MM.1S (cell line): ENCODE results near the gene GRIK2.

Experiments
- DNase-seq: peaks from one replicate; pipeline ENCODE4 v3.0.0-alpha.2; 2015
- H2AFZ ChIP-seq: fragments of 300-600 bp; sonication (generic); 2 replicates; pipeline ENCODE4 v1.6.0; 2016; ENCODE audit warnings: antibody characterized with exemption, low read length
- H3F3A ChIP-seq: fragments of 300-600 bp; sonication (generic); 2 replicates; pipeline ENCODE4 v1.6.1; 2016; ENCODE audit warnings: mild to moderate bottlenecking, antibody characterized with exemption, low read length, moderate library complexity, mixed read lengths; ENCODE audit not compliant: insufficient read depth
- H3K27ac ChIP-seq: fragments of 300-600 bp; sonication (generic); 2 replicates; pipeline ENCODE4 v1.5.1; 2016; ENCODE audit warnings: mild to moderate bottlenecking, low read length
- H3K27me3 ChIP-seq: fragments of 300-600 bp; sonication (generic); replicated peaks from 2 replicates; pipeline ENCODE4 v1.6.0; 2016; ENCODE audit warnings: low read length; ENCODE audit not compliant: insufficient read depth
- H3K36me3 ChIP-seq: fragments of 300-600 bp; sonication (generic); replicated peaks from 2 replicates; pipeline ENCODE4 v1.6.1; 2016; ENCODE audit warnings: mild to moderate bottlenecking, low read length, mixed read lengths; ENCODE audit not compliant: insufficient read depth
- H3K4me1 ChIP-seq: fragments of 300-600 bp; sonication (generic); 2 replicates; pipeline ENCODE4 v1.6.1; 2016; ENCODE audit warnings: low read length, mixed read lengths
- H3K4me2 ChIP-seq: fragments of 300-600 bp; sonication (generic); 2 replicates; pipeline ENCODE4 v1.6.0; 2016; ENCODE audit warnings: low read depth, low read length
- H3K4me3 ChIP-seq: fragments of 300-600 bp; sonication (generic); 2 replicates; pipeline ENCODE4 v1.5.1; 2016; ENCODE audit warnings: low read length, mixed read lengths
- H3K79me2 ChIP-seq: fragments of 300-600 bp; sonication (generic); 2 replicates; pipeline ENCODE4 v1.6.1; 2016; ENCODE audit warnings: mixed run types, low read length, mixed read lengths
- H3K9ac ChIP-seq: fragments of 300-600 bp; sonication (generic); 2 replicates; pipeline ENCODE4 v1.6.1; 2016; ENCODE audit warnings: low read length, mixed read lengths
- H3K9me2 ChIP-seq: fragments of 300-600 bp; sonication (generic); replicated peaks from 2 replicates; pipeline ENCODE4 v1.6.1; 2016; ENCODE audit warnings: mild to moderate bottlenecking, low read length, mixed read lengths; ENCODE audit not compliant: insufficient read depth
- H3K9me3 ChIP-seq: fragments of 300-600 bp; sonication (generic); replicated peaks from 2 replicates; pipeline ENCODE4 v1.6.1; 2016; ENCODE audit warnings: mild to moderate bottlenecking, low read length, mixed read lengths; ENCODE audit not compliant: insufficient read depth
- H4K20me1 ChIP-seq: fragments of 300-600 bp; sonication (generic); 2 replicates; pipeline ENCODE4 v1.6.1; 2016; ENCODE audit warnings: mild to moderate bottlenecking, low read length, moderate library complexity, mixed read lengths; ENCODE audit not compliant: insufficient read depth
- EZH2 ChIP-seq: fragments of 300-600 bp; sonication (generic); optimal IDR thresholded peaks from 2 replicates; pipeline ENCODE3; 2017; ENCODE audit warnings: low read depth, mild to moderate bottlenecking, antibody characterized with exemption, low read length, mixed read lengths
- EZH2phosphoT487 ChIP-seq: fragments of 300-600 bp; sonication (generic); IDR thresholded peaks from 2 replicates; pipeline ENCODE4 v1.6.1; 2018; ENCODE audit warnings: antibody characterized with exemption, low read length
- TF ChIP-seq, protein P1 (sequence below): fragments of 300-600 bp; sonication (generic); IDR thresholded peaks from 2 replicates; pipeline ENCODE4 v1.5.1; 2016; ENCODE audit warnings: antibody characterized with exemption, low read length, mixed read lengths

GRIK2 gene

DNA sequence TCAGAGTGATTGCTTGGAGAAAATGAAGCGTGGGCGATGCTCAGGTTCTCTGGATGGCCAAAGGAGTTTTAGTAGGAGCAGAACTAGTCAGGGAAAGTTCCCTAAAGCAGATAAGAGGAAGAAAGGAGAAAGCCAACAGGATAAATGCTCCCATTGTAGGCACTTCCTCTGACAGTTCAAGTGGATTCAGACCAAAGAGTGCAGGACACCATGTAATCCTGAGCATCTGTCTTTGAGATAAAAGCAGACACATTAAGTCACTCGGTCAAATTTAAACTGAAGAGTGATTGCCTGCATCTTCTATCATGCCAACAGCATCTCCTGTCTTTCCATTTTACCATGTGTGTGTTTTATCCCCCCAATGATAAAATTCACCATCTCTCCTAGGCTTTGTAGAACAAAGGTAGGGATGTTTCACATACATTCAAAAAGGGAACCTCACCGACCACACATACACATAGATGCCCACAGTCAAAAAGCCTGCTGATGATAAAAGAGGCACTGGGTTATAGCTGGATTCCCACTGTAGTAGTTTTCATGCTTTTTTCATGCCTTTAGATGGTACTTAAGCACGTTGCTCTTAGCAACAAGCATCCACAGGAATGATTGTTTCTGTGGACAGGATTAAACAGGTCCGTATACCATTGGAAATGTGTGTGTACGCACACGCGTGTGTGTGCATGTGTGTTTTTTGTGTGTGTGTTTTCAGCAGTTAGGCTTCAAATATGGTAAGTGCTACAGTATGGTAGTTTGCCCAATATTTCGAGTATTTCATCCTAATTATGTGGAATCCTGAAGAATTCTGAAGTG lies 7.0 kb downstream of the GRIK2 start:
- H3K27ac ChIP-seq, result no peak overlapping the region
- no peaks in the 10 kb centered on the region for H3F3A ChIP-seq
- no peaks in the 10 kb centered on the region for H3K9me3 ChIP-seq
- no peaks in the 10 kb centered on the region for H4K20me1 ChIP-seq
- H3K9me2 ChIP-seq, result no peaks in the 10 kb centered on the region
- no peaks in the 10 kb centered on the region for H3K36me3 ChIP-seq
- no peak overlapping the region for H3K9ac ChIP-seq
- no peak overlapping the region for H3K4me2 ChIP-seq
- TF ChIP-seq EZH2phosphoT487 (no peak), EZH2 (no peak)
- TF ChIP-seq, protein P1, sequence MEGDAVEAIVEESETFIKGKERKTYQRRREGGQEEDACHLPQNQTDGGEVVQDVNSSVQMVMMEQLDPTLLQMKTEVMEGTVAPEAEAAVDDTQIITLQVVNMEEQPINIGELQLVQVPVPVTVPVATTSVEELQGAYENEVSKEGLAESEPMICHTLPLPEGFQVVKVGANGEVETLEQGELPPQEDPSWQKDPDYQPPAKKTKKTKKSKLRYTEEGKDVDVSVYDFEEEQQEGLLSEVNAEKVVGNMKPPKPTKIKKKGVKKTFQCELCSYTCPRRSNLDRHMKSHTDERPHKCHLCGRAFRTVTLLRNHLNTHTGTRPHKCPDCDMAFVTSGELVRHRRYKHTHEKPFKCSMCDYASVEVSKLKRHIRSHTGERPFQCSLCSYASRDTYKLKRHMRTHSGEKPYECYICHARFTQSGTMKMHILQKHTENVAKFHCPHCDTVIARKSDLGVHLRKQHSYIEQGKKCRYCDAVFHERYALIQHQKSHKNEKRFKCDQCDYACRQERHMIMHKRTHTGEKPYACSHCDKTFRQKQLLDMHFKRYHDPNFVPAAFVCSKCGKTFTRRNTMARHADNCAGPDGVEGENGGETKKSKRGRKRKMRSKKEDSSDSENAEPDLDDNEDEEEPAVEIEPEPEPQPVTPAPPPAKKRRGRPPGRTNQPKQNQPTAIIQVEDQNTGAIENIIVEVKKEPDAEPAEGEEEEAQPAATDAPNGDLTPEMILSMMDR, result no peak
- H3K4me3 ChIP-seq, result no peak overlapping the region
- no peak for DNase-seq
- no peaks in the 10 kb centered on the region for H3K4me1 ChIP-seq
- H2AFZ ChIP-seq, result no peak overlapping the region
- no peaks in the 10 kb centered on the region for H3K27me3 ChIP-seq
- no peaks in the 10 kb centered on the region for H3K79me2 ChIP-seq

DNA sequence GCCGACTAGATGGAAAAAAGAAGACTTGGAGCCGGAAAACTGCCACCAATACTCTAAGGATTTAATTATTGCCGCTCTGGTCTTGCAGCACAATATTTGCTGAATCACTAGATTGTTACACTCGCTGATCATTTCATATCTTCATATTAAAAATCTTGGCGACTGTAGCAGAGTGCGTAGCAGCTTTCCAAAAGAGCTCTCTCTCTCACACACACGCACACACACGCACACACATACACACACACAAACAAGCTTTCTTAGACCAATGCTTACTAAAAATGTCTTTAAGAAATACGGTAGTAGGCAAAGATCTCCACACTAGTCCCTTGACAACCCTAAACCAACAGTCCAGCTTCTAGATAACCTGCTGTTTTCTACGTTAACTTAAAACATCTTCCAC lies 7.7 kb downstream of the GRIK2 start:
- Histone ChIP-seq H3K79me2 (no peaks in the 10 kb centered on the region), H3K4me3 (no peak overlapping the region), H4K20me1 (no peaks in the 10 kb centered on the region), H3K27ac (no peak overlapping the region), H2AFZ (no peak overlapping the region), H3K36me3 (no peaks in the 10 kb centered on the region), H3K4me1 (no peaks in the 10 kb centered on the region), H3K4me2 (no peak overlapping the region), H3K9ac (no peak overlapping the region), H3K9me3 (no peaks in the 10 kb centered on the region), H3F3A (no peaks in the 10 kb centered on the region), H3K27me3 (no peaks in the 10 kb centered on the region), H3K9me2 (no peaks in the 10 kb centered on the region)
- TF ChIP-seq EZH2phosphoT487, result no peak
- TF ChIP-seq, protein P1, result no peak
- no peak for TF ChIP-seq EZH2
- no peak for DNase-seq

DNA sequence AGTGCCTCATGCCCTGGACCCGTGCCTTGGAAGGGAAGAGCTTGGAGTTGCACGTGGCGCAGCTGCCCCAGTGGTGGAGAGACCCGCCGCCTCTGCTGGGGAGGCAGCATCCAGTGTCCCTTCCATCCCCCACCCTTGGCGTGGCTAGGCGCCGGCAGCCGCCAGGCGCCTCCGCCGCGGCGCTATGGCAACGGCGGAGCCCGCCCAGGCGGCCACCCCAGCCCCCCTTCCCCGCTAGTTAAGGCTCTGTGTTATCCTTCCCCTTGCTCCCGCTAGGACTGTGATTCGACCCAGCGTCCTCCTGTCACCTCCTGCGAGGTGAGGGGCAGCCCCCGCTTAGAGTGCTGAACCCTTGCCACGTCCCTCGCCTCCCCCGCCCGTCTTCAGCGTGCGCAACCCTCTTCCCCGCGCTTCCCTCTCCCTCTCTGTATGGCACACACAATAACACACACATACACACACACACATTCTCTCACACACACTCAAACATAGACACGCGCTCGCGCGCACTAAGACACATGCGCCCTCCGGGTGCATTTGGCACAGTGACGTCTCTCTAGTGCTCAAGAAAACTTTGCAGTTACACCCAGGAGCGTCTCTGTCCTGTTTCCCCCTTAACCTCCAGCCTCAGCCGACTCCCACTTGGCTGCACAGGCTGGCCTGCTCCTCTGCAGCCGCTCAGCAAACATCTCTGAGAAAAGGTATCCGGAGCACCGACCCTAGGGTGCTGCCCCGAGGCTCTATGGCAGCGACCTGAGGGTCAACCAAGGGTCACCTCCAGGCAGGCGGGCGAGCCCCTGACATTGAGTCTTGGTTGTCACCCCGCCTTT lies 8.5 kb downstream of the GRIK2 start:
- no peaks in the 10 kb centered on the region for H3K36me3 ChIP-seq
- no peak overlapping the region for H3K9ac ChIP-seq
- H3K4me2 ChIP-seq, result no peak overlapping the region
- H3K27me3 ChIP-seq, result no peaks in the 10 kb centered on the region
- no peaks in the 10 kb centered on the region for H3K79me2 ChIP-seq
- no peaks in the 10 kb centered on the region for H3K9me3 ChIP-seq
- H4K20me1 ChIP-seq, result no peaks in the 10 kb centered on the region
- H3K27ac ChIP-seq, result no peak overlapping the region
- H3K9me2 ChIP-seq, result no peaks in the 10 kb centered on the region
- no peak for TF ChIP-seq EZH2phosphoT487
- TF ChIP-seq, protein P1, result no peak
- no peak for TF ChIP-seq EZH2
- H3F3A ChIP-seq, result no peaks in the 10 kb centered on the region
- no peaks in the 10 kb centered on the region for H3K4me1 ChIP-seq
- no peak overlapping the region for H2AFZ ChIP-seq
- no peak for DNase-seq
- no peak overlapping the region for H3K4me3 ChIP-seq
